Endodermal cell (in vitro differentiated cells): Measurements from ENCODE around the gene RAPGEF1. TPM values are rescaled to one million over a fixed set of nuclear protein-coding genes. Genes with fewer than 3 reads are reported as not detected.

Source experiments
- DNase-seq: peaks from one replicate; pipeline ENCODE4 v3.0.0-alpha.2; 2017
- H3K27ac ChIP-seq: 2 replicates; pipeline ENCODE4 v1.5.1; 2013; ENCODE audit warnings: mild to moderate bottlenecking, low read depth, low read length, moderate library complexity
- H3K27me3 ChIP-seq: 2 replicates; pipeline ENCODE4 v1.6.1; 2013; ENCODE audit warnings: mild to moderate bottlenecking, low read length, moderate library complexity; ENCODE audit not compliant: insufficient read depth, control insufficient read depth, poor library complexity, severe bottlenecking
- H3K36me3 ChIP-seq: 2 replicates; pipeline ENCODE4 v1.7.0; 2013; ENCODE audit warnings: mild to moderate bottlenecking, low read length, moderate library complexity; ENCODE audit not compliant: control insufficient read depth, insufficient read depth
- H3K4me1 ChIP-seq: one replicate; pipeline ENCODE4 v1.7.0; 2013; ENCODE audit warnings: low read length; ENCODE audit not compliant: control insufficient read depth, insufficient read depth
- H3K4me3 ChIP-seq: 2 replicates; pipeline ENCODE4 v1.5.1; 2013; ENCODE audit warnings: mild to moderate bottlenecking, low read length, moderate library complexity
- H3K9ac ChIP-seq: 2 replicates; pipeline ENCODE4 v1.6.1; 2013; ENCODE audit warnings: mild to moderate bottlenecking, low read length, moderate library complexity; ENCODE audit not compliant: poor library complexity, severe bottlenecking; ENCODE audit errors: extremely low read depth
- H3K9me3 ChIP-seq: 2 replicates; pipeline ENCODE4 v1.6.1; 2013; ENCODE audit warnings: mild to moderate bottlenecking, low read length, moderate library complexity; ENCODE audit not compliant: control insufficient read depth
- H3K27ac Mint-ChIP-seq: 2 replicates; pipeline ENCODE4 v1.8.0; 2020; ENCODE audit warnings: mixed read lengths
- H3K27me3 Mint-ChIP-seq: 2 replicates; pipeline ENCODE4 v1.8.0; 2021; ENCODE audit warnings: mild to moderate bottlenecking, mixed read lengths; ENCODE audit not compliant: insufficient read depth
- H3K36me3 Mint-ChIP-seq: 2 replicates; pipeline ENCODE4 v1.8.0; 2020; ENCODE audit warnings: low read depth, mixed read lengths
- H3K4me1 Mint-ChIP-seq: 2 replicates; pipeline ENCODE4 v1.8.0; 2020; ENCODE audit warnings: mixed read lengths
- H3K4me3 Mint-ChIP-seq: 2 replicates; pipeline ENCODE4 v1.8.0; 2020; ENCODE audit warnings: mild to moderate bottlenecking, moderate library complexity, mixed read lengths
- H3K9me3 Mint-ChIP-seq: 2 replicates; pipeline ENCODE4 v1.8.0; 2020; ENCODE audit warnings: mild to moderate bottlenecking, mixed read lengths
- WGBS, 2 experiments: methylation state at CpG; one replicate each; pipeline versions ENCODE4 v1.1.5 to v1.1.7; 2013; ENCODE audit warnings: missing lambda C conversion rate in 2 of 2, mixed read lengths in 1 of 2; ENCODE audit not compliant: insufficient coverage in 1 of 2, insufficient read length in 1 of 2; 5-methylcytosine and 5-hydroxymethylcytosine counted together
- total RNA-seq, 2 donors: library from RNA; stranded (reverse); fragmentation: NEBNext Ultra II Directional in 1 of 2; extraction: Animal tissue kit (Norgen Biotek cat#: 25700) in 1 of 2; gene quantifications; 2 replicates in 1 of 2; 3 replicates in 1 of 2; pipeline ENCODE4 v1.2.1, GENCODE V29; 2021
- TF ChIP-seq, protein P1 (sequence below): fragments of 200-600 bp; sonication (generic); conservative IDR thresholded peaks from 2 replicates; pipeline ENCODE4 v1.5.0; 2021; ENCODE audit warnings: antibody characterized with exemption, mild to moderate bottlenecking

The RAPGEF1 gene
- total RNA-seq, 2 donors from 2014 or later: 63.4 to 85.5 TPM

GRCh38 chr9:131692612-131693562, 47.0 kb downstream of the RAPGEF1 start:
- Histone ChIP-seq H3K36me3 (peaks cover 3% of the 10 kb centered on the region), H3K27me3 (no peaks in the 10 kb centered on the region), H3K4me3 (no peak overlapping the region), H3K9me3 (no peaks in the 10 kb centered on the region), H3K9ac (no peak overlapping the region), H3K4me1 (peaks cover 14% of the 10 kb centered on the region), H3K27ac (no peak overlapping the region)
- peaks cover 5% of the 10 kb centered on the region for H3K36me3 Mint-ChIP-seq
- H3K4me3 Mint-ChIP-seq: no peak overlapping the region
- TF ChIP-seq, protein P1, sequence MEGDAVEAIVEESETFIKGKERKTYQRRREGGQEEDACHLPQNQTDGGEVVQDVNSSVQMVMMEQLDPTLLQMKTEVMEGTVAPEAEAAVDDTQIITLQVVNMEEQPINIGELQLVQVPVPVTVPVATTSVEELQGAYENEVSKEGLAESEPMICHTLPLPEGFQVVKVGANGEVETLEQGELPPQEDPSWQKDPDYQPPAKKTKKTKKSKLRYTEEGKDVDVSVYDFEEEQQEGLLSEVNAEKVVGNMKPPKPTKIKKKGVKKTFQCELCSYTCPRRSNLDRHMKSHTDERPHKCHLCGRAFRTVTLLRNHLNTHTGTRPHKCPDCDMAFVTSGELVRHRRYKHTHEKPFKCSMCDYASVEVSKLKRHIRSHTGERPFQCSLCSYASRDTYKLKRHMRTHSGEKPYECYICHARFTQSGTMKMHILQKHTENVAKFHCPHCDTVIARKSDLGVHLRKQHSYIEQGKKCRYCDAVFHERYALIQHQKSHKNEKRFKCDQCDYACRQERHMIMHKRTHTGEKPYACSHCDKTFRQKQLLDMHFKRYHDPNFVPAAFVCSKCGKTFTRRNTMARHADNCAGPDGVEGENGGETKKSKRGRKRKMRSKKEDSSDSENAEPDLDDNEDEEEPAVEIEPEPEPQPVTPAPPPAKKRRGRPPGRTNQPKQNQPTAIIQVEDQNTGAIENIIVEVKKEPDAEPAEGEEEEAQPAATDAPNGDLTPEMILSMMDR: no peak
- 88 to 90% methylated on average over 6 to 7 of the region's 7 CpGs for WGBS, 2 experiments
- H3K9me3 Mint-ChIP-seq: no peaks in the 10 kb centered on the region
- peaks cover 71% of the 10 kb centered on the region for H3K4me1 Mint-ChIP-seq
- peak overlapping the region; percentile 88 for H3K27ac Mint-ChIP-seq
- no peak for DNase-seq
- no peaks in the 10 kb centered on the region for H3K27me3 Mint-ChIP-seq

DNA sequence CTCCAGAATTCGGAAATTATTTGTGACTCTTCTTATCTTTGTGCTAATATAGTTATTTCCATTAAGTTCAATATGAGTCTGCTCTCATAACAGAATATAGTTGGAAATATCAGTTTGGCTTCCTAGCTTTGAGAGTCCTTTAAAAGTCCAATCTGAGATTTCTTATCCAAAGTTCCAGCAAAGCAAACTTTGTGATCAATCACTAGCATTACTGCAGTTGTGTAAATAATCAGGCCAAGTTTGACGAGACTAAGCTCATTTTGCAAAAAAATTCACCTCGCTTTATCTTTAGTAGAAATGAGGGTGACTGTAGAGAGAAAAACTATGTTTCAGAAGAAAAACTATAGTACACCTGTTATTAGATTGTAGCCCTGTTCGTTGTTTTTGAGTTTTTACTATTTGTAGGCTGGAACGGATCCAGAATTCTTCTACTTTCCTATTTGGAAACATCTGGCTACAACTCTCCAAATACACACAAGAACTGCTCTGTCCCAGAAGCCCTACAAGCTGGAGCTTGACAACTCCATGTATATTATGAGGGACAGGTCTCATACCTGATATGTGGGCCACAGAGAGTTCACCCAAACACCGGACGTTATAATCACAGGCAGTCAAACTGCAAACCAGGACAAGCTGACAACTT, 47.8 kb downstream of the RAPGEF1 start:
- H3K27ac ChIP-seq: no peak overlapping the region
- Mint-ChIP-seq H3K27me3 (no peaks in the 10 kb centered on the region), H3K4me1 (peaks cover 68% of the 10 kb centered on the region)

DNA sequence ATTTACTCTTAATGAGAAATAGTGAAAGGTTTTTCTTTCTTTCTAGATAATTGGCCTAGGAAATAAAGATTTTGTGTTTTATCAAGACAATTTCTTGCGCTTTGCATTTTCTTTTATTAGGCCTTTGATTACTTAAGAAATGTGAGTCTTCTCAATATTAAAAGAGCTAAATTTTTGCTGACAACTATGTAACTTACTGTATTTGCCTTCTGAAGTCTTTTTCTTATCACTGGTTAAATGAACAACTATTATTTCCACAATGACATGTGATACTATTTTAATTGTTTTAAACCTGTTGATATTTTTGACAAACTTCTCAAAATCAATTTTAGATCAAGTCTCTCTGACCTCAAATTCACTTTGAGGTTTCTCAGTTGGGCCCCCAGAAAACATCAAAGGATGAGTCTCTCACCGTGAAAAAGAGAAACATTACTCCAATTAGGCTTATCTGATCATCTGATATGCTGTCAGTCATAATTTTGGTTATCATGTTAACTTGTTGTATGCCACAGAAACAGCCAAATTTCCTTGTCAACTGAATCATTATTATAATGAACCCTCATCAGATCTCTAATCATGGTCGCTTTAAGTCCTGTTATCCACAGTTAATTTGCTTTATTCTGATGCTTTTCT, 48.8 kb downstream of the RAPGEF1 start:
- no peak overlapping the region for H3K4me3 ChIP-seq
- H3K9ac ChIP-seq: no peak overlapping the region
- Mint-ChIP-seq H3K9me3 (peaks cover 7% of the 10 kb centered on the region), H3K27me3 (no peaks in the 10 kb centered on the region), H3K4me3 (no peak overlapping the region), H3K27ac (no peak overlapping the region), H3K4me1 (peaks cover 58% of the 10 kb centered on the region), H3K36me3 (peaks cover 16% of the 10 kb centered on the region)
- peaks cover 9% of the 10 kb centered on the region for H3K36me3 ChIP-seq
- H3K27me3 ChIP-seq: no peaks in the 10 kb centered on the region
- DNase-seq: no peak
- WGBS, 2 experiments: 91 to 100% methylated on average over 2 to 3 of the region's 3 CpGs
- H3K27ac ChIP-seq: no peak overlapping the region
- TF ChIP-seq, protein P1: no peak
- H3K9me3 ChIP-seq: peaks cover 7% of the 10 kb centered on the region
- peaks cover 14% of the 10 kb centered on the region for H3K4me1 ChIP-seq

More for the DNA sequence above, 47.8 kb downstream of the RAPGEF1 start:
- no peaks in the 10 kb centered on the region for H3K9me3 ChIP-seq
- DNase-seq: no peak
- WGBS, 2 experiments: 91 to 96% methylated on average over 4 to 7 of the region's 7 CpGs
- peaks cover 14% of the 10 kb centered on the region for H3K4me1 ChIP-seq
- Mint-ChIP-seq H3K36me3 (peaks cover 7% of the 10 kb centered on the region), H3K9me3 (no peaks in the 10 kb centered on the region), H3K4me3 (no peak overlapping the region), H3K27ac (no peak overlapping the region)
- TF ChIP-seq, protein P1: no peak
- no peak overlapping the region for H3K9ac ChIP-seq
- no peak overlapping the region for H3K4me3 ChIP-seq
- H3K36me3 ChIP-seq: peaks cover 3% of the 10 kb centered on the region
- H3K27me3 ChIP-seq: no peaks in the 10 kb centered on the region
